NOMO-1 (cell line): ENCODE data around the gene FAM234B.

Experiments used
- DNase-seq, 2 experiments: peaks; one replicate each; lab custom pipeline; 2025; ENCODE audit not compliant: unreplicated experiment in 2 of 2; lab: John Stamatoyannopoulos, UW

FAM234B gene

GRCh38 chr12:13044002-13044905, at the start of gene FAM234B:
Gene FAM234B, plus strand, starts transcription at chr12:13044381. Its CDS starts 23 bp downstream, at chr12:13044404.
- DNase-seq: peak; percentile 44 to 47

- no peak for DNase-seq
Measured at GRCh38 chr12:12995088-12995487, 49.1 kb upstream of the FAM234B start.

DNA sequence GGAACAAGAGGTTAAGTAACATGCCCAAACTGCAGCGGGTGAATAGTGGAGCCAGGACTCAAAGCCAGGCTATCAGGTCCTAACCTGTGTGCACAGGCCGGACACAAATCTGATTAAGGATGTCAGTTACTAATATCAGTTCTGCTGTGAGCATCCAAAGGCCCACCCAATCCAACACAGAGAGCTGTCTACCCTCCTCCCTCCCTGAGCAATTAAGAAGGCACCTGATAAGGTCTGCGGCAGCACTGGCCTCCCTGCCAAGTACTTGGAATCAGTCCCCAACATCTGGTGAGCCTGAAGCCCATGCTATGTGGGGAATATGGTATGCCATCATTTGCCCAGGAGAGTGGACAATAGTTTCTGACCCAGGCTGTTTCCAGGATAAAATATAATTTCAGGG, 48.0 kb upstream of the FAM234B start:
- no peak for DNase-seq

DNA sequence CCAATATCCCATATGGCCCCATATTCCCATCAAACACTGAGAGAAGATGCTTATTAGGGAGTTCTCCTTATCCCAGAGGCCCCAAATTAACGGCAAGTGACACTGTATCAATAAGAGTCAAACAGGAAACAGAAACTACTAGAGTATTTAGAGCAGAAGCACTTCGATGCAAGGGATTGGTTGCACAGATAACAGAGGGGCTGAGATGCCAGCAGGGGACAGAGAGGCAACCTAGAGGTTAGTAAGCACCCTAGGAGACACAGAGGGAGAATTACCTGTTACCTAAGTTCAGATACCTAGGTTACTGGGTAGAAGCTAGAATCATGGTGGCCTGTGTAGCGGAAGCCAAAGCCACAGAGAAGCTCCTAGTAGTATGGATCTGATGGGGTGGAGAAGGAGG, 47.0 kb upstream of the FAM234B start:
- DNase-seq: no peak

DNA sequence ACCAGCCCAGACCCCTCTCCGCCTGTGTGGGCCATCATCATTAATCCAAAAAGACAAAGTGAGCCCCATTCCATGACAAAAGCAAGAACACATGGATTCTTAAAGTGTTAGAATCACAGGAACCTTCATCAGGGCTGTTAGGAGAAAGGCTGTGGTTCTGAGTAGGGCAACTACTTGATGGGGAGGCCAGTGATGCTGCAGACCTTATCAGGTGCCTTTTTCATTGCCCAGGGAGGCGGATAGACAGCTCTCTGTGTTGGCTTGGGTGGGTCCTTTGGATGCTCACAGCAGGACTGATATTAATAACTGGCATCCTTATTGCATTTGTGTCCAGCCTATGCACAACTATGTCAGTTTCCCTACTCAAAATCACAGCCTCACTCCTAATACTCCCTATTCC, 46.4 kb upstream of the FAM234B start:
- DNase-seq: no peak

DNA sequence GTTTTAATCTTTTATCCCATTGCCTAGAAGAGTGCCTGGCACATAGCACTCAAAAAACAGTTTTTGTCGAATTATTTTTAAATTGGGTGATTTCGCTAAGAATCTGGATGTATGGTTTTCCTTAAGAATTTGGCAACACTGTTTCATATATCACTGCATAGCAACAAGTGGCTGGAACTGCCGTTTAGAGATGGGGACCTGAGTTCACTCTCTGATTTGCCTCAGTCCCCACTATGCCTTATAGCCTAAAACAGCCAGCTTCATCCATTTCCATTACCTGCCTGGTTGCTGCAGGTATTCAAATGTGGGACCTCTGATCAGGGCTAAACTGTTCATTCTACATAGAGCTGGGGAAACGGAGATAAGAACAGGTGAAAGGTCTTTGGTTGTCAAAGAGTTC, 45.9 kb upstream of the FAM234B start:
- no peak for DNase-seq

DNA sequence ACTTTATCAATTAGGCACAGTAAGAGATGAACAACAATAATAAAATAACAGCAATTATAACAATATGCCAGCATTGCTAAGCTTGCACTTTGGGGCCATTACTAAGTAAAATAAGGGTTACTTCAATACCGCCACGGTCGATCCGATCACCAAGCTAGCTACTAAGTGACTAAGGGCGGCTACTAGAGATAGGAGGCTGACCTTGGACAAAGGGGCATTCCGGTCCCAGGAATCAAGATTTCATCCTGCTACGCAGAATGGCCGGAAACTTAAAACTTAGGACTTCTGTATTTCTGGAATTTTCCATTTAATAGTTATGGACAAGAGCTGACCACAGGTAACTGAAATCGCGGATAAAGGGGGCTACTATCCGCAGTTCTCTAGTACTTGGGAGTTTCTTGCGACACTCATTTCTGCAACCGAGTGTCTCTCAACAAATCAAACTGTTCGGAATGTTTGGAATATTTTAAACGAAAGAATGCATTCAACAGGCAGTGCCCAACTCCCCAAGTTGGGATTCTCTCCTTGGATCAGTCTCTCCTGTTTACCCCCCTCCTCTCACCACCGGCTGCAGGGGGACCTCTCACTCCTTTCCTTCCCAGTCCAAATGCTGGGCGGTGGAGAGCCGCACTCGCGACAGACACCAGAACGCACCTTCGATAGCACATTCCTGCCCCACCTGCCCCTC, 44.8 kb upstream of the FAM234B start:
- DNase-seq: peak in 1 of 2 experiments; percentile 31

DNA sequence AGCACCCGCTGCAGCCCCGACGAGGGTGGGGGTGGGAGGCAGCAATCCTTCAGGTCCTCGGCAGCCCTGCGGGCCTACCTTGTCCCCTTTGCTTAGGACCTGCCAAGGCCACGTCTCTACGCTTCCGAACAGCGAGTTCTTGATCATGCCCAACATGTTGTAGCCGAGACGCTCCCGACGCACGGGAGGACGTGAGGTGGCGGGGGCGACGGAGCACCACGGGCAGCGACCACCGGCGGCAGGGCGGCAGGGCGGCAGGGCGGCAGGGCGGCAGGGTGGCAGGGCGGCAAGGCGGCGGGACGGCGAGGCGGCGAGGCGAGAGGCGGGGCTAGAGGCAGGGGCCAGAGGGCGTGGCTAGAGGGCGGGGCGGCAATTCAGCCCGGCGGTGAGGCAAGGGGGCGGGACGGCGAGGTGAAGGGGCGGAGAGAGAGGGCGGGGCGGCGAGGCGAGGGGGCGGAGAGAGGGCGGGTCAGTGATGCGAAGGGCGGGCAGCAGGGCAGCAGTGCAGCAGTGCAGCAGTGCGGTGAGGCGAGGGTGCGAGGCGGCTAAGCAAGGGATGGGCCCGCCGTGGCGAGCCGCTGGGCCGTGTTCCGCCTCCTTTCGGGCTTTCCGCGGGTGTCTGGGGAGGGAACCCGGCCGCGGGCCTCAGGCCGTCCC, 44.1 kb upstream of the FAM234B start, which contains the start of gene HEBP1:
HEBP1 (minus strand) TSS at position 307 of the 657 bp plus-strand sequence; CDS start at position 156, 151 bp downstream.
- peak; percentile 78 to 91 for DNase-seq

DNA sequence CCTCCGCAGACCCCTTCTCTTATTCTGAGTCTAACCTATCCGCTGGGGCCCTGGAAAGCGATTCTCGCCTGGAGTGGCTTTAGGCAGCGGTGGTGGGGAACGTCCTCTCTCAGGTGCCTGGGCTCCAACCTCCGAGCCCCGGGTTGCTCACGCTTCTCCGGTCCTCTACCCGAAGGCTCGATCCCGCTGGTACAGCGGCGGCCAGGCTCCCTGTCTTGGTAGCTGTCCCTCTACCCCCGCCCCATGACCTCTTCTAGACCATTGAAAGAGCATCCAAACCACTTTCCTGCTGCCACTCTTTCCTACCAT, 43.6 kb upstream of the FAM234B start:
- peak in 1 of 2 experiments; percentile 58 for DNase-seq

DNA sequence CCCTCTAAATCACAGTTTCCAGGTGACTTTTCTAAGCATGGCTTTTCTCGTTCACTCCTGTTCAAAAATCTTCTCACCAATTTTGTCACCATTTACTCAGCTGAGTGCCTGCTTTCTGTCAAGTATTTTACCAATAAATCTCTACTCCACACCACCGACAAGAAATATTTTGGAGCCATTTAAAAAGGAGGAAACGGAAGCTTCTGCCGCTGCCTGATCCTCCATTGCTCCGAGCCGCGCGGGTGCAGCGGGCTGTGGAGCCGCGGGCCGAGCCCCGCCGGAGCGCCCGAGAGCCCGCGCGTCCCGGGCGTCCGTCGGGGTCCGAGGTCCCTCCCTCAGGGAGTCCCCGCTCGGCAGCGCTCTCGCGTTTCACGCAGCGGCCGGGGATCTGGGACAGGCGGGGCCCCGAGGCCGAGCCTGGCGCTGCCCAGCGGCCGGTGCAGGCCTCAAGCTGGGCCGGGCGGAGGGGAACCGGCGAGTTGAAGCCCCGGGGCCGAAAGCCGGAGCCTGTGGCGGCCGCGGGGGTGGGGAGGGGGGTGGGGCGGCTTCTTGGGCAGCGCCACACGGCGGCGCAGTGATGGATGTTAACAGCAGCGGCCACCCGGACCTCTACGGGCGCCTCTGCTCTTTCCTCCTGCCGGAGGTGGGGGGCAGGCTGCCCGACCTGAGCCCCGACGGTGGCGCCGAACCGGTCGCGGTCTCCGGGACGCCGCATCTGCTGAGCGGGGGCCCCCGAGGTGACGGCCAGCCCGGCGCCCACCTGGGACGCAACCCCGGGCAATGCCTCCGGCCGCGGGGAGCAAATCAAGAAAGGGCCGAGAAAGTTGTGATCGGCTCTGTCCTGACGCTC, 43.0 kb upstream of the FAM234B start:
- DNase-seq: peak; percentile 46 to 54

GRCh38 chr12:13001775-13002040, 42.5 kb upstream of the FAM234B start:
- DNase-seq: no peak

- no peak for DNase-seq
Measured at GRCh38 chr12:13002301-13003097, 41.7 kb upstream of the FAM234B start.

- DNase-seq: no peak
Measured at GRCh38 chr12:13004361-13004760, 39.8 kb upstream of the FAM234B start.

DNA sequence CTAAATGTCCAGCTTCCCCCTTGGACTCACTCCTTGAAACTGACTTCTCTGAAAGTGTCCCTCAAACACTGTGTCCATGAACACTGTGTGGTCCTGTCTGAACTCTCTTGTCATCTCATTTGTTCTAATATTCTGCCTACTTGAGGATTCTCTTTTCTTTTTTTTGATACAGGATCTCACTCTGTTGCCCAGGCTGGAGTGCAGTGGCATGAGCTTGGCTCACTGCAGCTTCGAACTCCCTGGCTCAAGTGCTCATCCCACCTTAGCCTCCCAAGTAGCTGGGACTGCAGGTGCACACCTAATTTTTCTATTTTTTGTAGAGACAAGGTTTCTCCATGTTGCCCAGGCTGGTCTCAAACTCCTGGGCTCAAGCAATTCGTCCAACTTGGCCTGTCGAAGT, 39.2 kb upstream of the FAM234B start:
- DNase-seq: no peak

DNA sequence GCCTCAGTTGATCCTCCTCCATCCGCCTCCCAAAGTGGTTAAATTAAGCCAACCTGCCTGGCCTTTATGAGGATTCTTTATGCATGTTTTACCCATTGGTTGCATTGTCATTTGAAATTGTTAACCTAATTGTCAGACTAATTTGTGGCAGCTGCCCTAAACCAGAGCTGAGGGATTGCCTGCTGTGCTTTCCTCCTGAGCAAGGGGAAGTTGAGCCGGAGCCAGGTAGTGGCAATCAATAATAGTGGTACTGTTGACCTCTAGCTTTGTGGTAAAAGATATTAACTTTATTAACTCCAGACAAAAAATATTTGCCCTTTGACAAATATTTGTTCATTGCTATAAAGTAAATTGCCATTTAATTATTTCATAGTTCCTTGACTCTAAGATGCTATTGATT, 38.5 kb upstream of the FAM234B start:
- no peak for DNase-seq

GRCh38 chr12:13007496-13008233, 36.5 kb upstream of the FAM234B start:
- DNase-seq: no peak

DNA sequence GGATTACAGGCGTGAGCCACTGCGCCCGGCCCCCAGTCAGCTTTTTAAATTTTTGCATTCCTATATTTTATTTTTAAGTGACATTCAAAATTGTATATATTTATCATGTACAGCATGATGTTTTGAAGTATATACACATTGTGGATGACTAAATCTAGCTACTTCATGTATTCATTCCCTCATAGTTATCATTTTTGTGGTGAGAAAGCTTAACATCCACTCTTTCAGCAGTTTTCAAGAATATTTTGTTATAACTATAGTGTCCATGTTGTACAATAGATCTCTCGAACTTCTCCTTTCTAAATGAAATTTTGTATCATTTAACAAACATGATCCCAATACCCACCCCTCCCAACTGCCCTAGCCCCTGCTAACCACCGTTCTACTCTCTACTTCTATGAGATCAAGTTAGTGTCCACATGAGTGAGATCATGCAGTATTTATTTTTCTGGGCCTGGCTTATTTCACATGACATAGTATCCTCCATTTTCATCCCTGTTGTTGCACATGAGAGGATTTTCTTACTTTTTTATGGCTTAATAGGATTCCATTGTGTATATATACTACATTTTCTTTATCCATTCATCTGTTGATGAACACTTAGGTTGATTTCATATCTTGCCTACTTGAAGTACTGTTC, 35.3 kb upstream of the FAM234B start:
- DNase-seq: no peak

GRCh38 chr12:13011098-13011497, 33.1 kb upstream of the FAM234B start:
- no peak for DNase-seq

DNA sequence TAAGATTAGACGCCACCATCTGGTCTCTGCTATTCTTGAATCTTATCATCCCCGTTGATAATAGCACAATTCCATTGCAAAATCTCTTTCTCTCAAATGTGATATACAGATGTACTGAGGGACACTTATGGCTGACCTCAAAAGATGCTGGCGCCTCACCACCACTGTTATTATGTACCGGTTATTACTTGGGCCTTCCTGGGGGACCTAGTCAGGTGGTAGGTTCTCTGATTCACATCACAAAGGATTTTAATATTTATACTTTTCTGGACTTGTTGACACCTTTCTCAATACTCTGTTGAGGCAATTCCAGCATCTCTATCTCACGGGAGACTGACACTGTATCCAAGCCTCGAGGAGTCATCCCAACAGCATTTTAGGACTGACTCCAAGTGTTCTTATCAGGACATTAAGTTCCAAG, 21.3 kb upstream of the FAM234B start:
- DNase-seq: no peak
